ENCODE data around the gene F10.
"Not testable (repeated sequence)": the region's sequence is repeated elsewhere in the genome, so short reads cannot be mapped to it uniquely, and the experiment has no call there.

DNA sequence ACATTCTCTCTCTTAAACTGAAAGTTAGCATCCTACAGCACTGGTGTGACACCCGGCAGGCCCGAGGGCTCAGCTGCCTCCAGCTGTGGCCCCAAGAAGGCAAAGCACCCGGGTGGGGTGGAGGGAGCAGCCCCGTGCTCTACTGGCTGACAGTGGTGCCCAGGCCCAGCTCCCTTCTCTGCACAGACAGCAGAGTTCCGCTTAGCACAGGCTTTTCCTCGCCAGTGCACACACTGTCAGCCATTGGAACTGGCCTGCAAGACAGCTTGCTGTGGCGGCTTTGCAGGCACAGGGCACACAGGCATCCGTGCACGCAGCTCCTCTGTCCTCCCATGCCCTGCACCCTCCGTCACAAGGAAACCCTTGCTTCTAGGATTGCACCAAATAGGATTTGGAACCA lies 20.3 kb upstream of the F10 start:
- TF ChIP-seq, protein P1, sequence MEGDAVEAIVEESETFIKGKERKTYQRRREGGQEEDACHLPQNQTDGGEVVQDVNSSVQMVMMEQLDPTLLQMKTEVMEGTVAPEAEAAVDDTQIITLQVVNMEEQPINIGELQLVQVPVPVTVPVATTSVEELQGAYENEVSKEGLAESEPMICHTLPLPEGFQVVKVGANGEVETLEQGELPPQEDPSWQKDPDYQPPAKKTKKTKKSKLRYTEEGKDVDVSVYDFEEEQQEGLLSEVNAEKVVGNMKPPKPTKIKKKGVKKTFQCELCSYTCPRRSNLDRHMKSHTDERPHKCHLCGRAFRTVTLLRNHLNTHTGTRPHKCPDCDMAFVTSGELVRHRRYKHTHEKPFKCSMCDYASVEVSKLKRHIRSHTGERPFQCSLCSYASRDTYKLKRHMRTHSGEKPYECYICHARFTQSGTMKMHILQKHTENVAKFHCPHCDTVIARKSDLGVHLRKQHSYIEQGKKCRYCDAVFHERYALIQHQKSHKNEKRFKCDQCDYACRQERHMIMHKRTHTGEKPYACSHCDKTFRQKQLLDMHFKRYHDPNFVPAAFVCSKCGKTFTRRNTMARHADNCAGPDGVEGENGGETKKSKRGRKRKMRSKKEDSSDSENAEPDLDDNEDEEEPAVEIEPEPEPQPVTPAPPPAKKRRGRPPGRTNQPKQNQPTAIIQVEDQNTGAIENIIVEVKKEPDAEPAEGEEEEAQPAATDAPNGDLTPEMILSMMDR (conservative IDR thresholded peaks at IDR 0.05 in 1 of 2, IDR thresholded peaks at IDR 0.05 in 1 of 2; ENCODE audit: extremely low read depth in 1 of 2, insufficient read depth in 1 of 2, low read depth in 1 of 2, low read length in 2 of 2) = not testable (repeated sequence)
- not testable (repeated sequence) for TF ChIP-seq EZH2 (IDR thresholded peaks at IDR 0.05; ENCODE audit: borderline replicate concordance, low read length)
